Erythroblast (primary cell): ENCODE data around the gene TBC1D20.

Source experiments
- GATA1 ChIP-seq: IDR thresholded peaks from 2 replicates; pipeline ENCODE4 v1.6.1; 2011; ENCODE audit warnings: low read depth, mild to moderate bottlenecking, control low read depth, low read length, moderate library complexity
- POLR2A ChIP-seq: IDR thresholded peaks from 2 replicates; pipeline ENCODE4 v1.6.1; 2011; ENCODE audit warnings: mild to moderate bottlenecking, low read length

GRCh38 chr20:391041-391711 is 71.2 kb downstream of the TBC1D20 start:
- no peak for TF ChIP-seq POLR2A
- no peak for TF ChIP-seq GATA1
